Measurements from ENCODE around the gene ZNF579.

DNA sequence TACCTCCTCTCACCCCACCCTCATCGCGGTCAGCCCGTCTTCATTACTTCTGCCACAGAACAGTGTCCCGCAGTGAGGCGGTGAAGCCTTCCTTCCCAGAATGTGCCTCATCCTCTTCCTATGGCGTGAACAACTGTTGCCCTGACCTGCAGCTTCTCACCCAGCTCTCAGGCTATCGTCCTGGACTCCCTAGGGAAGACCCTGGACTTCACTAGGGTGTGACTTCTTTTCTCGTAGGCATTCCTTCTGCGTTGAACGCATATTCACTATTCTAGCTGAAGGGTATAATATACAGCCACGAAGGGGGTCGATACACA, 25.8 kb upstream of the ZNF579 start:
- TF ChIP-seq ZFP30 (CRISPR knock-in tag; IDR thresholded peaks at IDR 0.05) (no peak), TOX (CRISPR knock-in tag; IDR thresholded peaks at IDR 0.05; ENCODE audit: borderline replicate concordance) (no peak), TCF4 (CRISPR knock-in tag; IDR thresholded peaks at IDR 0.05; ENCODE audit: borderline replicate concordance) (no peak)
- TF ChIP-seq, protein P1, sequence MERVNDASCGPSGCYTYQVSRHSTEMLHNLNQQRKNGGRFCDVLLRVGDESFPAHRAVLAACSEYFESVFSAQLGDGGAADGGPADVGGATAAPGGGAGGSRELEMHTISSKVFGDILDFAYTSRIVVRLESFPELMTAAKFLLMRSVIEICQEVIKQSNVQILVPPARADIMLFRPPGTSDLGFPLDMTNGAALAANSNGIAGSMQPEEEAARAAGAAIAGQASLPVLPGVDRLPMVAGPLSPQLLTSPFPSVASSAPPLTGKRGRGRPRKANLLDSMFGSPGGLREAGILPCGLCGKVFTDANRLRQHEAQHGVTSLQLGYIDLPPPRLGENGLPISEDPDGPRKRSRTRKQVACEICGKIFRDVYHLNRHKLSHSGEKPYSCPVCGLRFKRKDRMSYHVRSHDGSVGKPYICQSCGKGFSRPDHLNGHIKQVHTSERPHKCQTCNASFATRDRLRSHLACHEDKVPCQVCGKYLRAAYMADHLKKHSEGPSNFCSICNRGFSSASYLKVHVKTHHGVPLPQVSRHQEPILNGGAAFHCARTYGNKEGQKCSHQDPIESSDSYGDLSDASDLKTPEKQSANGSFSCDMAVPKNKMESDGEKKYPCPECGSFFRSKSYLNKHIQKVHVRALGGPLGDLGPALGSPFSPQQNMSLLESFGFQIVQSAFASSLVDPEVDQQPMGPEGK (CRISPR knock-in tag; IDR thresholded peaks at IDR 0.05; ENCODE audit: borderline replicate concordance): no peak

Data from SK-N-SH treated with all-trans-retinoic acid at 6 μM for 48 hours (cell line).